OCI-LY7 (cell line): ENCODE measurements around the gene CPNE7. TPM values are rescaled to one million over a fixed set of nuclear protein-coding genes. Genes with fewer than 3 reads are reported as not detected.

Experiments
- BruUV-seq: library from RNA; stranded (reverse); fragments of 400-500 nt; replicated peaks from 2 replicates; lab custom pipeline; 2021; lab: Mats Ljungman, UMichigan
- CTCF ChIA-PET: fragments of 300-600 bp; sonication (Branson Sonifier 250); formaldehyde crosslinking; loops from one replicate; lab custom pipeline; 2022; ENCODE audit warnings: antibody characterized with exemption; ENCODE audit not compliant: unreplicated experiment; lab: Charles Lee
- POLR2A ChIA-PET: fragments of 300-600 bp; sonication (Branson Sonifier 250); formaldehyde crosslinking; loops from one replicate; lab custom pipeline; 2022; ENCODE audit warnings: antibody characterized with exemption; lab: Charles Lee
- DNase-seq: peaks from one replicate; pipeline ENCODE4 v3.0.0-alpha.2; 2015; ENCODE audit warnings: low spot score
- H2AFZ ChIP-seq: fragments of 200-600 bp; sonication (generic), shearing (Covaris generic); 2 replicates; pipeline ENCODE4 v1.6.1; 2014; ENCODE audit warnings: mild to moderate bottlenecking, antibody characterized with exemption, low read length, moderate library complexity
- H3K27ac ChIP-seq: fragments of 200-600 bp; sonication (generic); 2 replicates; pipeline ENCODE4 v1.5.1; 2014; ENCODE audit warnings: mixed run types, low read depth, mild to moderate bottlenecking, moderate library complexity, low read length, inconsistent platforms; ENCODE audit not compliant: poor library complexity, severe bottlenecking
- H3K36me3 ChIP-seq: fragments of 200-600 bp; sonication (generic); 2 replicates; pipeline ENCODE4 v1.6.1; 2014; ENCODE audit warnings: mild to moderate bottlenecking, antibody characterized with exemption, low read length, moderate library complexity, mixed read lengths; ENCODE audit not compliant: insufficient read depth
- H3K4me1 ChIP-seq: fragments of 200-600 bp; sonication (generic); 2 replicates; pipeline ENCODE4 v1.5.1; 2014; ENCODE audit warnings: mild to moderate bottlenecking, low read length; ENCODE audit not compliant: insufficient read depth, poor library complexity, severe bottlenecking
- H3K4me2 ChIP-seq: fragments of 200-600 bp; sonication (generic); 2 replicates; pipeline ENCODE4 v1.6.1; 2014; ENCODE audit warnings: mild to moderate bottlenecking, low read length
- H3K4me3 ChIP-seq: fragments of 200-600 bp; sonication (generic); 2 replicates; pipeline ENCODE4 v1.5.1; 2014; ENCODE audit warnings: mild to moderate bottlenecking, low read depth, low read length; ENCODE audit not compliant: poor library complexity, severe bottlenecking
- H3K79me2 ChIP-seq: fragments of 200-600 bp; sonication (generic); 2 replicates; pipeline ENCODE4 v1.6.1; 2016; ENCODE audit warnings: low read depth, mild to moderate bottlenecking, low read length, moderate library complexity, mixed read lengths; ENCODE audit not compliant: insufficient read depth
- H3K9me2 ChIP-seq: fragments of 200-600 bp; sonication (generic); 2 replicates; pipeline ENCODE4 v1.6.1; 2016; ENCODE audit warnings: mild to moderate bottlenecking, low read length, mixed read lengths; ENCODE audit not compliant: insufficient read depth
- H3K9me3 ChIP-seq: fragments of 200-600 bp; sonication (generic); 2 replicates; pipeline ENCODE4 v1.6.1; 2014; ENCODE audit warnings: mild to moderate bottlenecking, mixed run types, low read length, mixed read lengths
- H4K20me1 ChIP-seq: fragments of 200-600 bp; sonication (generic); 2 replicates; pipeline ENCODE4 v1.6.1; 2014; ENCODE audit warnings: mild to moderate bottlenecking, antibody characterized with exemption, low read length, moderate library complexity, mixed read lengths; ENCODE audit not compliant: insufficient read depth
- CTCF ChIP-seq: fragments of 200-600 bp; sonication (generic); conservative IDR thresholded peaks from 2 replicates; pipeline ENCODE4 v1.5.1; 2014; ENCODE audit warnings: mild to moderate bottlenecking, antibody characterized with exemption, low read length, moderate library complexity, mixed read lengths
- EZH2phosphoT487 ChIP-seq: fragments of 200-600 bp; sonication (generic); IDR thresholded peaks from 2 replicates; pipeline ENCODE4 v1.6.1; 2018; ENCODE audit warnings: low read depth, borderline replicate concordance, mild to moderate bottlenecking, mixed run types, antibody characterized with exemption, low read length, moderate library complexity, mixed read lengths
- intact Hi-C: fragments of 100-400 bp; cut with micrococcal nuclease; formaldehyde crosslinking; loops from one replicate; pipeline ENCODE4 v1.10.0; 2022; ENCODE audit not compliant: unreplicated experiment
- total RNA-seq, 2 experiments: library from RNA; depleted of rRNA in 1 of 2; stranded (reverse); fragments of >200 nt in 1 of 2; shearing (Covaris generic) in 1 of 2; gene quantifications; 2 replicates each; pipeline ENCODE4 v1.2.3, GENCODE V29; 2014 to 2022

The CPNE7 gene
- total RNA-seq, 2 experiments from 2014 or later = not detected

GRCh38 chr16:89582614-89583196 is 7.1 kb downstream of the CPNE7 start:
- intact Hi-C loops = no loop called here
- BruUV-seq = no TSS peak
- Histone ChIP-seq H2AFZ (no peak overlapping the region), H3K4me1 (no peaks in the 10 kb centered on the region), H3K4me3 (no peak overlapping the region), H3K36me3 (no peaks in the 10 kb centered on the region), H3K4me2 (no peak overlapping the region), H4K20me1 (no peaks in the 10 kb centered on the region), H3K79me2 (no peaks in the 10 kb centered on the region), H3K9me2 (no peaks in the 10 kb centered on the region), H3K9me3 (0 out of 2 replicates have a peak, but pooled peaks cover 3% of the 10 kb centered on the region), H3K27ac (no peak overlapping the region)
- ChIA-PET CTCF (no interaction called here), POLR2A (no interaction called here)
- TF ChIP-seq EZH2phosphoT487 (no peak), CTCF (no peak)
- DNase-seq = no peak

DNA sequence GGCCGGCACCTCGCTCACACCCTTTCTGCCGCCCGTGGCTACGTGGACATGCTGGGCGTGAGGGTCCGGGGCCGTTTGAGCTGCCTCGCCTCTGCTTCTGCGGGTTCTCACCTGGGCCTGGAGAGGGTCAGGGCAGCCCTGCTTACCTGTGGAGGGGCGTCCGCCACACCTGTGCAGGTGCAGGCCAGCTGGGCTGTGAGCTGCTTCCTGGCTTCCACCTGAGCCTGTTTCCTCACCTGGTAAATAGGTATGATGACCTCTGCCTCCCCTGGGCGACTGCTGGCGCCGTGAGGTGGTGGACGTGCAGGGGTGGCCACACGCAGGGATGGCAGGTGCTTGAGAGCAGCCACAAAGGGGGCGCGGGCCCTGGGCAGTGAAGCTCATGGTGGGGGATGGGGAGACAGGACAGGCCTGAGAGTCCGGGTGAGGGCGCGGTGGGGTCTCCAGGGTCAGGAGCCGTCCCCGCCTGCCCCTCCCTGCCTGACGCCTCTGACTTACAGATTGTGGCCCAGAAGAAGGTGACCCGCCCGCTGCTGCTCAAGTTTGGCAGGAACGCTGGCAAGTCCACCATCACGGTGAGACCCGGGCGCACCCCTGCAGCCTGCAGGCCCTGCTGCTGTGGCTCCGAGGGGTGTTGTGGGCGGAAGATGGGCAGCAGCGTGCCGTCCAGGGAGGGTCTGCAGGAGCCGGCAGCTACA is 7.8 kb downstream of the CPNE7 start:
- H3K4me3 ChIP-seq = no peak overlapping the region
- H3K9me3 ChIP-seq = 0 out of 2 replicates have a peak, but pooled peaks cover 3% of the 10 kb centered on the region
- POLR2A ChIA-PET = no interaction called here
- H3K36me3 ChIP-seq = no peaks in the 10 kb centered on the region
- no peak overlapping the region for H3K27ac ChIP-seq
- no peaks in the 10 kb centered on the region for H3K4me1 ChIP-seq
- no TSS peak for BruUV-seq
- CTCF ChIA-PET = no interaction called here
- no peaks in the 10 kb centered on the region for H3K79me2 ChIP-seq
- H3K4me2 ChIP-seq = no peak overlapping the region
- intact Hi-C loops = no loop called here
- H3K9me2 ChIP-seq = no peaks in the 10 kb centered on the region
- H4K20me1 ChIP-seq = no peaks in the 10 kb centered on the region
- TF ChIP-seq EZH2phosphoT487 (no peak), CTCF (no peak)
- no peak for DNase-seq
- no peak overlapping the region for H2AFZ ChIP-seq

GRCh38 chr16:89583895-89584644 is 8.5 kb downstream of the CPNE7 start:
- CTCF ChIA-PET = no interaction called here
- H3K4me2 ChIP-seq = no peak overlapping the region
- H3K27ac ChIP-seq = no peak overlapping the region
- H2AFZ ChIP-seq = no peak overlapping the region
- no TSS peak for BruUV-seq
- H3K9me2 ChIP-seq = no peaks in the 10 kb centered on the region
- TF ChIP-seq EZH2phosphoT487 (no peak), CTCF (no peak)
- DNase-seq = no peak
- no peaks in the 10 kb centered on the region for H3K4me1 ChIP-seq
- no peaks in the 10 kb centered on the region for H3K36me3 ChIP-seq
- intact Hi-C loops = no loop called here
- 0 out of 2 replicates have a peak, but pooled peaks cover 3% of the 10 kb centered on the region for H3K9me3 ChIP-seq
- H3K79me2 ChIP-seq = no peaks in the 10 kb centered on the region
- H3K4me3 ChIP-seq = no peak overlapping the region
- POLR2A ChIA-PET = no interaction called here
- H4K20me1 ChIP-seq = no peaks in the 10 kb centered on the region
